GM18858 (cell line): Measurements from ENCODE around the gene MGAT4C.
"Not testable (repeated sequence)": the region's sequence is repeated elsewhere in the genome, so short reads cannot be mapped to it uniquely, and the experiment has no call there.

ENCODE experiments used
- ATAC-seq: cut with Tn5 transposase; IDR thresholded peaks from one replicate; pipeline ENCODE4 v1.9.1; 2021; ENCODE audit not compliant: unreplicated experiment

Gene MGAT4C

GRCh38 chr12:86256163-86256562 is at the start of gene MGAT4C:
TSS of gene MGAT4C (minus strand) at chr12:86256391.
- ATAC-seq = no peak

GRCh38 chr12:86296396-86296795 is 40.2 kb upstream of the MGAT4C start:
- not testable (repeated sequence) for ATAC-seq

- no peak for ATAC-seq
Measured at GRCh38 chr12:86293682-86294240, 37.6 kb upstream of the MGAT4C start.

GRCh38 chr12:86292480-86292879 is 36.3 kb upstream of the MGAT4C start:
- ATAC-seq = no peak

- no peak for ATAC-seq
Measured at GRCh38 chr12:86290615-86291014, 34.4 kb upstream of the MGAT4C start.

- no peak for ATAC-seq
Measured at GRCh38 chr12:86286119-86286518, 29.9 kb upstream of the MGAT4C start.

GRCh38 chr12:86283620-86284019 is 27.4 kb upstream of the MGAT4C start:
- ATAC-seq = no peak

GRCh38 chr12:86275356-86275755 is 19.2 kb upstream of the MGAT4C start:
- no peak for ATAC-seq

GRCh38 chr12:86265329-86265695 is 9.1 kb upstream of the MGAT4C start:
- no peak for ATAC-seq

GRCh38 chr12:86264451-86265328 is 8.5 kb upstream of the MGAT4C start:
- no peak for ATAC-seq

- ATAC-seq = no peak
Measured at GRCh38 chr12:86261578-86261977, 5.4 kb upstream of the MGAT4C start.

- ATAC-seq = no peak
Measured at GRCh38 chr12:86261142-86261541, 5.0 kb upstream of the MGAT4C start.

GRCh38 chr12:86260183-86260582 is 4.0 kb upstream of the MGAT4C start:
- no peak for ATAC-seq

GRCh38 chr12:86257134-86257533 is 943 bp upstream of the MGAT4C start:
- no peak for ATAC-seq

GRCh38 chr12:86254399-86255107 is 1.6 kb downstream of the MGAT4C start:
- ATAC-seq = no peak

GRCh38 chr12:86249851-86250250 is 6.3 kb downstream of the MGAT4C start:
- no peak for ATAC-seq

- ATAC-seq = no peak
Measured at GRCh38 chr12:86249276-86249675, 6.9 kb downstream of the MGAT4C start.

- no peak for ATAC-seq
Measured at GRCh38 chr12:86247871-86248270, 8.3 kb downstream of the MGAT4C start.

GRCh38 chr12:86241600-86241999 is 14.6 kb downstream of the MGAT4C start:
- no peak for ATAC-seq

GRCh38 chr12:86234316-86234855 is 21.8 kb downstream of the MGAT4C start:
- ATAC-seq = no peak

GRCh38 chr12:86233126-86233525 is 23.1 kb downstream of the MGAT4C start:
- no peak for ATAC-seq
